GM12874 (cell line): Measurements from ENCODE around the gene CSRNP3.

Experiments used
- CTCF ChIP-seq: IDR thresholded peaks from 2 replicates; pipeline ENCODE4 v1.5.1; 2011; ENCODE audit warnings: low read depth, mild to moderate bottlenecking, control low read depth, low read length, moderate library complexity; ENCODE audit not compliant: insufficient read depth

Gene CSRNP3

GRCh38 chr2:165633431-165633830, 163.9 kb downstream of the CSRNP3 start:
- TF ChIP-seq CTCF = no peak

- no peak for TF ChIP-seq CTCF
Observed at GRCh38 chr2:165634282-165634681, 164.8 kb downstream of the CSRNP3 start.

GRCh38 chr2:165634855-165635254, 165.4 kb downstream of the CSRNP3 start:
- no peak for TF ChIP-seq CTCF

GRCh38 chr2:165635532-165635931, 166.0 kb downstream of the CSRNP3 start:
- TF ChIP-seq CTCF = no peak

- no peak for TF ChIP-seq CTCF
Observed at GRCh38 chr2:165636959-165637358, 167.5 kb downstream of the CSRNP3 start.

GRCh38 chr2:165637396-165637795, 167.9 kb downstream of the CSRNP3 start:
- TF ChIP-seq CTCF = no peak

GRCh38 chr2:165639504-165639903, 170.0 kb downstream of the CSRNP3 start:
- TF ChIP-seq CTCF = no peak

- no peak for TF ChIP-seq CTCF
Observed at GRCh38 chr2:165640247-165640929, 170.9 kb downstream of the CSRNP3 start.
